GM12873 (cell line): ENCODE results near the gene CNNM3.

Experiments
- CTCF ChIP-seq: IDR thresholded peaks from 2 replicates; pipeline ENCODE4 v1.5.1; 2012; ENCODE audit warnings: low read depth, mild to moderate bottlenecking, moderate library complexity, low read length, control low read depth; ENCODE audit not compliant: insufficient read depth; ENCODE audit errors: missing control alignments

CNNM3 gene

GRCh38 chr2:96815326-96816126 is 542 bp upstream of the CNNM3 start:
- no peak for TF ChIP-seq CTCF

DNA sequence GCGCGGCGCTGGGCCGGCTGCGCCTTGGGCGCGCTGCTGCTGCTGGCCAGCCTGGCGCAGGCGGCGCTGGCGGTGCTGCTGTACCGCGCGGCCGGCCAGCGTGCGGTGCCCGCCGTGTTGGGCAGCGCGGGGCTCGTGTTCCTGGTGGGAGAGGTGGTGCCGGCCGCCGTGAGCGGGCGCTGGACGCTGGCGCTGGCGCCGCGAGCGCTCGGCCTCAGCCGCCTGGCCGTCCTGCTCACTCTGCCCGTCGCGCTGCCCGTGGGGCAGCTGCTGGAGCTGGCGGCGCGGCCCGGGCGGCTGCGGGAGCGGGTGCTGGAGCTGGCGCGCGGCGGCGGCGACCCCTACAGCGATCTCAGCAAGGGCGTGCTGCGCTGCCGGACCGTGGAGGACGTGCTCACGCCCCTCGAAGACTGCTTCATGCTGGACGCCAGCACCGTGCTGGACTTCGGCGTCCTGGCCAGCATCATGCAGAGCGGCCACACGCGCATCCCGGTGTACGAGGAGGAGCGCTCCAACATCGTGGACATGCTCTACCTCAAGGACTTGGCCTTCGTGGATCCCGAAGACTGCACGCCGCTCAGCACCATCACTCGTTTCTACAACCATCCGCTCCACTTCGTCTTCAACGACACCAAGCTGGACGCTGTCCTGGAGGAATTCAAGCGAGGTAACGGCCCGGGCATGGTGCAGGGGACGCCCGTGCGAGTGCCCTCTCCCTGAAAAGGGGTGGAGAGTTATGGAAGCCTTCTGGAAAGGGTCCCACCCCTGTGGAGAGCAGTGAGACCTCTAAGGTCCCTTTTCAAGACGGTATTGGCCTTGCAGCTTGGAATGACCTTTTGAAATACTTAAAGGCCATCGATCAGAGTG is 1.0 kb downstream of the CNNM3 start:
- no peak for TF ChIP-seq CTCF

DNA sequence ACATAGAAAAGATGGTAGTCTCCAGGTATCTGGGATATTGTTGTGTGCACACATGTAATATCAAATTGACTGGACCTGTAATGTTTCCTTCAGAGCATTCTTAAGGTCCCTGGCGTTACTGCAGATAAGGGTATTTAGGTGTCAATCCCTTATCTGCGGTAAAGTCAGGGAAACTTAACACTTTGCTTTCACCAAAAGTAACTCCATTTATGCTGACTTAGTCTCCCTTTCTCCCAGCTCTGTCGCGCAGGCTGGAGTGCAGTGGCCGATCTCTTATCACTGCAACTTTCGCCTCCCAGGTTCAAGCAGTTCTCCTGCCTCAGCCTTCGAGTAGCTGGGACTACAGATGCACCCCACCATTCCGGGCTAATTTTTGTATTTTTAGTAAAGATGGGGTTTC is 1.8 kb downstream of the CNNM3 start:
- TF ChIP-seq CTCF, result no peak

DNA sequence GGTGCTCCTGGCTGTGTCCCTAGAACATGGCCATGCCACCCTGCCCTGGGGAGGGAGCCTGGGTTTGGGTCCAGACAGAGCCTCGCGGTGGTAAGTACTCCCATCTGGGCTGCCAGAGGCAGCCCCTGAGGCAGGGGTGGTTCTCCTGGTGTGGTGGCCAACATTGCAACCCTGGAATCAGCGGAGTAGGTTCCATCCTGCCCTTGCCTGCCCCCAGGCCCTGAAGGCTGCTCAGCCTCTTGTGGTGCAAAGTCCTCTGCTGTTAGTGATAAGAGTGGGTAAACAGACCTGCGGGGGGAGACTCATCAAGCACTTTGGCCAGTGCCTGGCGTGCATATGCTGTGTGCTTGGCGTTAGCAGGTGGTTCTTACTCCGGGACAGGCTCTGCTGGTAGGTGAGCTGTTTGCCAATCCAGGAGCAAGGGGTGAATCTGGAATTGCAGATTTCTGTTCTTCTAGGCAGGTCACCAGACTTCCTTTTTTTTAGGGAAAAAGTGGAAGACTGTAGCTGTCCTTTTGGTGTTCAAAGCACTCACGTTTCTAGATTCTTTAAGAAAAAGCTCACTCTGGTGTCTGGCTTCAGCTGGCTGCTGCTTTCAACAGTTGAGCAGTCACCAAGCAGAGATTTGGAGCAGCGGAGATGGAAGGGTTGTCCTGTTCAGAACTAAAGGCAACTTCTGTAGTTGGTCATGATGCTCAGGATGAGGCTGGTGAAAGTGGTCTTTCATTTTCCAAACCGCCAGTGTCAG is 3.2 kb downstream of the CNNM3 start:
- TF ChIP-seq CTCF, result no peak

- TF ChIP-seq CTCF, result no peak
Measured at GRCh38 chr2:96819876-96820511, 3.9 kb downstream of the CNNM3 start.

DNA sequence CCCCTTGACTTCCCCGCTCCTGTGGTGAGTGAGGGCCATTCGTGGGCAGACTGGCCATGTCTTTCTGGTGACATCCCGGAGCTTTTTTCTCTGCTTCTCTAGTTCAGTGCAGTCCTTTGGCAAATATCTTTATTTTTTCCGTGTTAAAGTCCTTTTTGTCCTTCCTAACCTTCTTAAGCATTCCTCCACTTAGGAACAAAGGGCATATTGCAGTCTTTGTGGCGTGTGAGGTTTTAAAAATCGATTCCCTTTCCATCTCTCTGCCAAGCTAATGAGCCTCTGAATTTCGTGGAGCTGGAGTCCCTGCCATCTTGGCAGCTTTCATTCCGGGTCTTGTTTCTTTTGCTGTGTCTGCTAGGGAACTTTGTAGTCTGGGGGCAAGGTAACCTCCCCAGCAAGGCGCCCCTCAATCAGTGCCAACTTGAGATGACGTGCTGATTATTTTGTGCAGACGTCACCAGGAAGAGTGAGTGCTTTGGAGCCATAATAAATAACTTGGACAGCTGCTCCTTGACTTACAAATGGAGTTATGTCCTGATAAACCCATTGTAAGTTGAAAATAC is 5.1 kb downstream of the CNNM3 start:
- no peak for TF ChIP-seq CTCF
